Activated naive CD8-positive, alpha-beta T cell treated with anti-CD3 and anti-CD28 coated beads, Interleukin-2, amount 50 U/mL, for 16 hours (primary cell): ENCODE results near the gene TMEM239.
"Not testable (repeated sequence)": the region's sequence is repeated elsewhere in the genome, so short reads cannot be mapped to it uniquely, and the experiment has no call there.

ENCODE experiments used
- DNase-seq: peaks from one replicate; pipeline ENCODE4 v3.0.0-alpha.2; 2020; ENCODE audit warnings: low read depth, low spot score

The TMEM239 gene

DNA sequence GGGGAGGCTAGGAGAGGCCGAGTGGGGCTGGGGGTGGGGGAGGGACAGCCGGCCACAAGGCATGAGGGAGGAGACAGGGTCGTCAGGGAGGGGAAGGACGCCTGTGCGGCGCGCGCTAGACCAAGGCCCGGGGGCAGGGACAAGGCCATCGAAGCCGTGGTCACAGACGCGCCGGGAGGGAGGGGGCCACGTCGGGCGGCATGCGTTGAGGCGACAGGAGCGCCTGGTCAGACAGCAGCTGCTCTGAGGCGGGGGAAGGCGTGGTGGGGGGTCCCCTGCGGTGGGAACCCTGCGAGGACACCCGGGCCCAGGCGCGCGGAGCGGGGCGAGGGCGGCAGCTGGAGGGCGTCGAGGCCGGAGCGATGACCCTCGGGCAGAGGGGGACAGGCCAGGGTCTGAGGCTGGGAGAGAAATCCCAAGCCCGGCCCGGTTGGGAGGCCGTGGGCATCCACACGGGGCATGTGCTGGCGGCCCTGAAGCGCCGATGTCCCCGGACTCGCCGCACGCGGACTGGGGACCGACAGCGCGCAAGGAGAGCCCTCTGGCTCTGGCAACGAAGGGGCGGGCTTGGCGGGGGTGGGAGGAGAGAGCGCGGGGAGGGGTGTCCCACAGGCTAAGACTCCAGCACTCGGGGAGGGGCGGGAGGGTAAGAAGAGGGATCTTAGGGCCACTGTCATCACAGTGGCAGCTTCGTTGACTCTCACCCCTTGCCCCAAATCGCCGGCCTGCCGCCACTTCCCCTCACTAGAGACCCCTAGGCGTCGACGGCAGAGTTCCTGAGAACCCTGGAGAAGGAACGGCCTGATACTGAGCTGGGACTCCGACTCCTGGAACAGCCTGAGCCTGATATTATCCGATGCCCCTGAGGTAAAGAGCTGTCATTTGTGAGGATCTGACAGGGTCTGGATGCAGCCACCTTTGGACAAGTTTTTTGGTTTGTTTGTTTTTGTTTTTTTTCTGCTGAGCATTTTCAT lies 5.0 kb downstream of the TMEM239 start:
- no peak for DNase-seq

DNA sequence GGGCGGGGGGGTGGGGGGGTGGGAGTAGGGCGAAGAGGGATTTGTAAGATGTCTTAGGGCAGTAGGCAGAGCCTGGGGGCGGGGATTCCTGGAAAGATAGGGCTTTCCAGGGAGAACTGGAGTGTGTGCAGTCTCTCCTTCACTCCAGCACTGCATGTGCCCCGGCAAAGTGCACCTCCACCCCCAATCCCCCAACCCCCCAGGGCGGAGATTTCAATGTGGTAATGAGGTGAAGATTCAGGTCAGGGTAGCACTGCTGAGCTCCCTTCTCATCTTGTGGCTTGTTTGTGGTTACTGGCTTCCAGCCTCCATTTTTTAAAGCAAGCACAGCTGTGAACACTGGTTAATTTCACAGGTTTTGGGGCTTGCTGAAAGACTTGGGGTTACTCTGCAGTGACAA lies 5.9 kb downstream of the TMEM239 start:
- no peak for DNase-seq

DNA sequence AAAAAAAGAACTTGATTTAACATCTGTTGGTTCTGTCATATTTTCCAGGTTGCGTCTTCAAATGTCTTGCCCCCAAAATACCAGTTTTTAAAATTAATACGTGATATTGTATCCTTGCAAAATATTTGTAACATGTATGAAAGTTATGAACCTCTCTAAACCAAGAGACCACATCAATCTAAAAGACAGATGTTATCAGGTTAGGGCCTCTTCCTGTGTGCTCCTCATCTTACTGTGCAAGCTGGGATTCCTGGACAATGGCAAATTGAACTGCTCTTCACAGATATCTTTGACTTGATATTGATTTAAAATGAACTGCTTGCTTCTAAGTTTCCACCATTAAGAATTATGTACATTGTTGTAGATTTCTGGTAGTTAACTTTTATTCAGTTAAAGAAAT lies 9.6 kb downstream of the TMEM239 start:
- no peak for DNase-seq

DNA sequence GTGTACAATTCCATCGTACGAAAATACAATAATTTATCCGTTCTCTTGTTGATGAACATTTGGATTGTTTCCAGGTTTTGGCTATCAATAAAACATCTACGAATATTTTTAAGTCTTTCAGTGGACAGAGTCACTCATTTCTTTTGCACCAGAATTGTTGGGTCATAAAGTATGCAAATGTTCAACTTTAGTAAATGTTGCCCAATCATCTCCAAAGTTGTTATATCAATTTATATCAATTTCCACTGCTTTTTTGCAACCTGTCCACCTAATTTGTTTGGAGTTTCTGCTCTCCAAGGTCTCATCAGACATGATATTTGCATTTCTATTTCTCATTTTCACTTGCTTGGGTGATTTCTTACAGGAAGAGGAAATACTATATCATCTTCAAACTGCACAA lies 10.5 kb downstream of the TMEM239 start:
- DNase-seq, result no peak

DNA sequence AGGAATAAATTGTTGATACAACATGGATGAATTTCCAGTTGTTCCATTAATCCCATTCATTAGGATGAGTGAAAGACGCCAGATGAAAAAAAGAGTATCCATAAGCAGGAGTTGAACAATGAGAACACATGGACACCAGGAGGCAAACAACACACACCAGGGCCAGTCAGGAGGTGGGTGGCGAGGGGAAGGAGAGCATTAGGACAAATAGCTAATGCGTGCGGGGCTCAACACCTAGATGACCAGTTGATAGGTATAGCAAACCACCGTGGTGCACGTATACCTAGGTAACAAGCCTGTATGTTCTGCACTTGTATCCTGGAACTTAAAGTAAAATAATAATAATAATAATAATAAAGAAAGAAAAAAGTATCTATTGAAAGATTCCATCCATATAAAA lies 13.2 kb downstream of the TMEM239 start:
- no peak for DNase-seq

DNA sequence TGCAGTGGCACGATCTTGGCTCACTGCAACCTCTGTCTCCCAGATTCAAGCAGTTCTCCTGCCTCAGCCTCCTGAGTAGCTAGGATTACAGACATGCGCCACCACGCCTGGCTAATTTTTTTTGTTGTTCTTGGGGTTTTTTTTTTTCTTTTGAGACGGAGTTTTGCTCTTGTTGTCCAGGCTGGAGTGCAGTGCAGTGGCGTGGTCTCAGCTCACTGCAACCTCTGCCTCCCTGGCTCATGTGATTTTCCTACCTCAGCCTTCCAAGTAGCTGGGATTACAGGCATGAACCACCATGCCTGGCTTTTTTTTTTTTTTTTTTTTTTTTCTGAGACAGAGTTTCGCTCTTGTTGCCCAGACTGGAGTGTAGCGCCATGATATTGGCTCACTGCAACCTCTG lies 15.0 kb downstream of the TMEM239 start:
- DNase-seq, result not testable (repeated sequence)

DNA sequence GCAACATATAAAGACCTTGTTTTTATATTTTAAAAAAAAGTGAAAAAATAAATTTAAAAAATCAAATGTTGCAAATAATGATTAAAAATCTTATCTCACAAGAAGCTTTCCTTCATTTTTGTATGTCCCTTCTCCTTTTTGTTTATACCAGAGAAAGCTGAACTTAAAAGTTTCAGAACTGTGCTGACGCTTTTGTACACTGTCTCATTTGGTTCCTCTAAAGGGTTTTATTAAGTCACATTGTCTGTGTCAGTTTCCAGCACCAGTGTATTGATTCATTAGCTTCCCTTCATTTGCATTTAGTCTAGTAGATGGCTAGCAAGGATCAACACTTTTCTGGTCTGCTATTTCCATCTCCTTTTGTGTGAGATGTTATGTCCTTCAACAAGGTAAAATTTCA lies 17.6 kb downstream of the TMEM239 start:
- DNase-seq, result no peak

DNA sequence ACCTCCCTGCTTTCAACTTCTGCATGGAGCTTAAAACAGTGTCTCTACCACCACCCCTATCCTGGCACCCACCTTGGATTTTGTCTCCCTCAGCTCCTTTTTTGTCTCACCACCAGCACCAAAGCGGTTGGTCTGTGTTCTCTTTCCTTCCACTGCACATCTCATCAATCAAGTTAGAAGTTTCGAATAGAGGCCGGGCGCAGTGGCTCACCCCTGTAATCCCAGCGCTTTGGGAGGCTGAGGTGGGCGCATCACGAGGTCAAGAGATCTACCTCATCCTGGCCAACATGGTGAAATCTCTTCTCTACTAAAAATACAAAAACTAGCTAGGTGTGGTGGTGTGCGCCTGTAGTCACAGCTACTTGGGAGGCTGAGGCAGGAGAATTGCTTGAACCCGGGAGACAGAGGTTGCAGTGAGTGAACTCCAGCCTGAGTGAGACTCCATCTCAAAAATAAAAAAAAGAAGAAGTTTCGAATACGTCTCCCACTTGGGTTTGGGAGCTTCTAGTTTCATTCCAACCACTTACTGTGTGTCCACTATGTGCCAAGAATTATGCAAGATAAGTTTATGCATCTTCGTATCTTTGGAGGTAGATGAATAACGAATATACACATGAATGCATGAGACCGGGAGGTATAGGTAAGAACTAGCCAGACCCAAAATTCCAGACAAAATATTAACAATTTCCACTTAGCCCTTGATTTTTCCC lies 18.4 kb downstream of the TMEM239 start:
- no peak for DNase-seq

DNA sequence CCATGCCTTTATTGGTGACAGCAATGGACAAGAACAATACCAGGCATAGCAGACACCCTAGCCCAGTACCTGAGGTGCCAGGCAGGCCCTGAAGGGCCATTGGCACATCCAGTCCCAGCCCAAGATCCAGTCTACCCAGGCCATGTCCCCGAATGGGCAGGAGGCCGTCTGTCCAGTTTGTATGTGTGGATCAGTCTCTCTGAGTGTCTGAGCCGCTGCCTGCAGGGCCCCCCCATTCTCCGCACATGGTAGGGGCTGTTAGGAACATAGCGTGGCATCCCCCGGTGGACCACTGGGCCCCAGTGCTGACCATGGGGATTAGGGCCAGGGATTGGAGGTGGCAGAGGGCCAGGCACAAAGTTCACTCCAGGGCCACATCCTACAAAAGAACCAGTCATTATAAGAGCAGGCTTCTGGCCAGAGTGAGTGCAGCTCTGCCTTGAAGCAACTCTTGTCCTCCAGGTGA lies 19.2 kb downstream of the TMEM239 start:
- DNase-seq, result no peak

DNA sequence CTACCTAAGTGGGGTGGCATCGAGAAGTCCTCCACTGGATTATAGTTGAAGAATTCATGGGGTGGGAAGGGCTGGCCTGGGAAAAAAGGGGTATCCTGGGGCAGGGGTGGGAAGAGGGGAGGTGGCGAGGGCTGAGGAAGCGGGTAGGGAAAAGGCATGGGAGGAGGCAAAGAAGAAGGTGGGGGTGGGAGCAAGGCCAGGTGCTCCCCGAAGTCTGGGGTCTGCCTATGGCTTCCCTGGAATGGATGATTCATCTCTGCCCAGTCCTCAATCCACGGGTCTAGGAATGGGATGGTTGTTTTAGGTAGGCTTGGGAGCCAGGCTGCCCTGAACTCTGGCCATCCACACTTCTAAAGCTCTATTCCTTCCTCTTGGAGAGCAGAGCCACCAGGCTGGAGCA lies 19.9 kb downstream of the TMEM239 start:
- no peak for DNase-seq

DNA sequence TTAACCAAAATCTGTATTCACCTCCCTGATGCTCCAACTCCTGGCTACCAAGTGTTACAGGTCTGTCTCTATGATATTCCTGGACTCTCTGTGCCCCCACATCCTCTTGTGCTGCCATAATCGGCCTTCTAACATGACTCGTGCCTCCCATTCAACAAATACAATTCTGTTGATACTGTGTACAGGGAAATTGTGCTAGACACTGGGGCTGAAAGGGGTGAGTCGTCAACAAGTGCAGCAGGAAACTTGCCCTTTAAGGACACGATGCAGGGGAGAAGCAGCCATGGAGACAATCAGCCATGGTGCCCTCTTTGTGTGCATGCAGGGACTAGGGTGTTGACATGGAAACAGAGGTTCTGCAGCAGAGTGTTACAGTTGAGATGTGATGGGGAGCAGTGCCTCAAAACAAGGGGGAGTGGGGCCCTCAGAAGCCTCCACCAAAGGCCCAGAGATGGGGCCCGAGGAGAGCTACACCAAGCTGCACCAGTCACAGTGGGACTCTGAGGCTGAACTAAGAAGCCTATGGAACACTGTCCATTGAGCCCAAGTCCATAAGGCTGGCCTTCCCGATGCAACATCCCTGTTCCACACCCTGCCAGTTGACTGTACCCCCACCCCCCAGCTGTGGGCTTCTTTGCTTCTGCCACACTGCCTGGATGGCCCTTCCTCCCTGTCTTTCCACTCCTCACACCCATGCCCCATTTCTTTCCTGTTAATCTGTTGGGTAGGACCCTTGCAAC lies 21.2 kb downstream of the TMEM239 start:
- DNase-seq, result no peak

DNA sequence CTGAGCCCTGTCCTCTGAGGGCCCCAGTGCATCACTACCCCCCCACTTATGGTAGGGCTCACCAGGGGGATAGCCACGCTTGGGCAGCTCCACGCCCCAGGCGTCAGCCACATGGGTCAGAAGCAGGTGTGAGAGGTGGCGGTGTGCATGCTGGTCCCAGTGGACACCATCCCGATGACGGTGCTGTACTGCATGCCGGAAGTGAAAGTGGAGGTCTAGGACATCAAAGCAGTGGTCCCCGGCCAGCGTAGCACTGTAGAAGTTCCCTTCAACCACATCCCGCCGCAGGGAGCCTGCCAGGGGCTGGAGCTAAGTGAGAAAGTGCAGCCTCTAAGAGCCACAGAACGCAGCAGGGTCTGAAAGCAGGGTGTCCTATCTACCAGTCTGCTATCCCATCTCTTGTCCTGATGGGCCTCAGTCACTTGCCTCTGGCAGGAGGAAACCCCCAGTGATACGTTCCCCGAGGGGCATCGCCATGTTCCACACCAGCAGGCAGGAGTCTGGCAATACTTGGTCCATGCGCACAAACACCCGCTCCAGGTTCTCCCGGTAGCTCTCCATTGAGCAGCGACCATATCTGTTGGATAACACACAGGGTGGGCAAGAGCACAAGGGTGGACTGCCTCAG lies 22.1 kb downstream of the TMEM239 start:
- DNase-seq, result no peak

DNA sequence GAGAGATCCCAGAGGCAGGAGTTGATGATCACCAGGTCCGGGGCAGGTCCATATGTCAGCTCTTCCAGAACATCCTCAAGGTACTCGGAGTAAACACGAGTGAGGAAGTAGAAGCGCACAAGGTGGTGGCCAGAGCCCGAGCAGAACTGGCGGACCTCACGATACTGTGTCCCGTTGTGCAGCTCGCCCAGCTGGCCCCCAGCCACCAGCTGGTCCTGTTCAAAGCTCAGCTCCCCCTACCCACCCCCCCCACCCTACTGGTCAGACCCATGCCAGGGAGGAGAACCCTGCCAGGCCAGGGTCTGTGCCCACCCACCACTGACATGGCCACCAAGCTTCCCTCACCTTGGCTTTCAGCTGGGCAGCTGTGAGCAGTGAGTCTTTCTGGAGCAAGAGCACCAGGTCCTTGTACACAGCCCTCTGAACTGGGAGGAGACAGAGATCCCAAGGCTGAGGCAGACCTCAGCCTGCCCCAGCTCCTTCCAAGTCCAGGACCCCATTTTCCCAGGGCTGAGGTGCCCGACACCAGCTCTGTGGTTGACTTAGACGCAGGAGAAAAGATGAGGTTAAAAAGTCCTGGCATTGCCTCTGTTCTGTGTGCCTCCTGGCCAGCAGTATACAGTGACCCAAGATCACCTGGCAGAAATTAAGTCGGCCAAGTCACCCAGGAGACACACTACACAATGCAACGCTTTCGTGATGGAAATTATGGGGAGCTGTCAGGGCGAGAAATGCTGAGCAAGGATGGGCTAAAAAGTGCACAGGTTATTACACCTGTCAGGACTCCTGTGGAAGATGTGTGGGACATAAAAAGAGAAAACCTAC lies 22.9 kb downstream of the TMEM239 start:
- DNase-seq, result no peak

DNA sequence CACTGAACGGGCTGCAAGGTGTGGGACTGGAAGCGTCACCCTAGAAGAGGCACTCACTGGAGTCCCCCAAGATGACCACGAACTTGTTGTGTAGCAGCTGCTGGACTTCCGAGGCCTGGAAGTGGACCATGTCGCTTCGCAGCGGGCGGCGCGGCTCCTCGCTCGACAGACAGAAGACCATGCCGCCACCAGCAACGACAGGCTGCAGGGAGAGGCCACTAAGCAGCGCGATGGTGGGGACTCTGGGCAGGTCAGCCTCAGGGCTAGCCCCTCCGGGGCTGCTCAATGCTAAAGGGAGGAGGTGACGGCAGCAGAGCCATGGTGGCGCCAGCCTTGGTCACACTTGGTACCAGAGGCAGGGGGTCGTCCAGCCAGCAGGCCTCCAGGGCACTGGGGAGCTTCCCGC lies 23.6 kb downstream of the TMEM239 start:
- DNase-seq, result no peak

DNA sequence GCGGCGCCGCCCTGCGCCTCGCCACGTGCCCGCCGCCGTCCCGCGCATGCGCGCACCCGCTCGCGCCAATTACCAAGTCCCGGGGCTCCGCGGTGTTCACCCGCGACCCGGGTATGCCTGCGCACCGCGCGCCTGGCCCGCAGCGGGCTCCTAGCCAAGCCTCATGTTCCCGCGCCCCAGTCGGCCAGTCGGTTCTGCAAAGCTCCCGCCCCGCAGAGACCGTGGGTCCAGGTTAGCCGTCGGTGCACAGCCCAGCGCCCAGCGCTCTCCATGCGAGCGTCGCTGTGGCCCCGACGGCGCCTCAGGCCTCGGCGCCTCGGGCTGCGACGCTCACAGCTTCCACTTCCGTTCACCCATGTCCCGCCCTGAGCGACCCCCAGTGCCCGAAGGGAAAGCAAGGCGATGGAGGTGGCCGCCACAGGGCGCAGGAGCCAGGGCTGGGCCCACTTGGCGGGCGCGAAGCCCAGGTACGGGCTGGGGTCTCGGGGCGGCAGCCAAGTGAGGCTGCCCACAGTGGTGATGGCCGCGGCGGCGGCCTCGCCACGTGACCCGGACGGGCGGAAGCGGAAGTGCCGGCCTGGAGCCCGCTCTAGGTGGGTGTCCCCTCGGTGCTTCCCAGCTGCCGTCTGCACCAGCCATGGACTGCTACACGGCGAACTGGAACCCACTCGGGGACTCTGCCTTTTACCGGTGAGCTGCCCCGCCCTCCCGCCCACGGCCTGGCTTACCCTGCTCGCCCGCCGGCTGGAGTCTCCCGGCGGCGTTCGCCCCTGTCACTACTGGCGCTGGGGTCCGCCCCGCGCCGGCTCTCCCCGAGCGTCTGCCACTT lies 24.2 kb downstream of the TMEM239 start, which contains the start of the genes PCED1A and VPS16:
PCED1A (minus strand) TSS at position 518 of the 829 bp plus-strand sequence. CDS start 743 bp downstream, outside the sequence.
VPS16 (plus strand) TSS at position 608 of the 829 bp plus-strand sequence; CDS start at position 638, 30 bp downstream.
- peak; percentile 79 for DNase-seq

DNA sequence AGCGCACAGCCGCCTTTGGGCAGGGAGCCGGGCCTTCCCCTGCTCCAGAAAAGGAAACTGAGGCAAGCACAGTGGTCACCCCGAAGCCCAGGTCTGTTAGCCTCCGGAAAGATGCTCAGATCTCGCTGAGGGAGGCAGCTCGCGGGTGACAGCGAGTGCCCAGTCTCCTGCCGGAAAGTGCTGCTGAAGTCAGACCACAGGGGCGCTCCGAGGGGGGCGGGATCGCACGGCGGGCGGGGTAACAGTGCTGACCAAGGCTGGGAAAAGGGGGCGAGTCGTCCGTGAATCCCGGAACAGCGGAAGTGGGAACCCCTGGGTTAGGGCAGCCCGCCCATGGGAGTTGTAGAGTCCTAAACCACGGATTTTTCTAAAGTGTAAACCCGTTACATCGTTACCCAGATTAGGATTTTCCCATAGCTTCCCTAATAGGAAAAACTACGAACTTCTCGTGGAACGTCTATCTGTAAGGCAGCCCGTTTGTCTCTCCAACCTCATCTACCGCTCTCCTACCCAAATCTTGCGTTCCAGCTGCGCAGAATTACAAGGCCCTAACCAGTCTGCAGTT lies 24.9 kb downstream of the TMEM239 start:
- no peak for DNase-seq

DNA sequence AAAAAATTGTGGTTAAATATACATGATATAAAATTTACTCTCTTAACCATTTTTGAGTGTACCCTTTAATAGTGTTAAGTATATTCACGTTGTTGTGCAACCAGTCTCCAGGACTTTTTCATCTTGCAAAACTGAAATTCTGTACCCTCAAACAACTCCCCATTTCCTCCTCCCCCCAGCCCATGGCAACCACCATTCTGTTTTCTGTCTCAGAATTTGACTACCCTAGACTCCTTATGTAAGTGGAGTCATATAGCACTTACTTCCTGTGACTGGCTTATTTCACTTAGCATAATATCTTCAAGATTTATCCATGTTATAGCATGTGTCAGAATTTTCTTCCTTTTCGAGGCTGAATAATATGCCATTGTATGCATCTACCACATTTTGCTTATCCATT lies 29.4 kb downstream of the TMEM239 start:
- DNase-seq, result no peak

DNA sequence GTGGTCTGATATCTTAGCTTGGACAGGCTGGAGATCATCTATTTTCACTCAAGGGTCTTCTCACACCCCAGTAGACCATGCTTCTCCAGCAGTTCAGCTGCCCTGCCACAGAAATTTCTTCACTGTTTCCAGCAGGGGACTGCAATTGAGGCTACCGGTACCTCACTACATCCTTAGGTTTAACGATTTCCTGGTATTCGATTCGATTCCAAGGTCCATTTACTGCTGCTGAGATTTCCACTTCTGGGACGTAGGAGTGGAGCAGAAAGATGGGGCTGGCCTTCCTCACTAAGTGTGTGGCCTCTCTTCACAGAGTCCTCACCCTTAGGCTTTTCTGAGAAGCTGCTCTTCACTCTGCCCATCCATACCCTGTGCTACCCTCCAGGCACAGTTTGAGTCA lies 30.5 kb downstream of the TMEM239 start:
- DNase-seq, result no peak

DNA sequence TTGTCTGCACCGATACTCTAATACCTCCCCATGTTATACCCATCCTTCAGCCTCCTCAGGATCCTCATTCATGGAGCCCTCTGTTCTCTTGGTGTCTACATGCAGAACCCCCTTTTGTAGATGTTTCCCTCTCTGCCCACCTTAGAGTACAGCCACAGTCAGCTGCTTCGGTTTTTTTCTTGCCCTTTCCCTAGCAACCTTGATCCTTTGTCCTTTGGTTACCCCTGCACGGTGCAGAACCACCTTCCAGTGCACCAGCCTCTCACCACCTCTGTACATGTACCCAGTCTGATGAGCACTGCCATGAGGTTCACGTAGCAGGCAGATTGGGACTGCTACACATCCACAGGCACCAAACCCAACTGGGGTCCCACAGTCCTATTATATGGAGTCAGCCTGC lies 31.6 kb downstream of the TMEM239 start:
- DNase-seq, result no peak
